HepG2 (cell line): Measurements from ENCODE around the gene SLC66A3. TPM values are rescaled to one million over a fixed set of nuclear protein-coding genes. Genes with fewer than 3 reads are reported as not detected.

ENCODE experiments used
- ATAC-seq: fragments of 200-7000 bp; cut with Tn5 transposase; 3 replicates; pipeline ENCODE4 v1.9.1; 2020; ENCODE audit warnings: mild to moderate bottlenecking, moderate library complexity
- BruUV-seq: library from RNA; stranded (reverse); fragments of 400-500 nt; replicated peaks from 2 replicates; lab custom pipeline; 2021; lab: Mats Ljungman, UMichigan
- CTCF ChIA-PET: fragments of 300-600 bp; formaldehyde crosslinking; extraction: SDS; loops from one replicate; lab custom pipeline; 2021; ENCODE audit warnings: low total read pairs, inconsistent platforms, low intra/inter-chr PET ratio; lab: Yijun Ruan, JAX
- POLR2A ChIA-PET: fragments of 350-600 bp; sonication (Branson Sonifier 250); formaldehyde crosslinking; loops from one replicate; lab custom pipeline; 2020; ENCODE audit warnings: antibody characterized with exemption, inconsistent platforms; lab: Yijun Ruan, JAX
- DNase-seq: peaks from one replicate; pipeline ENCODE4 v3.0.0-alpha.2; 2015; ENCODE audit warnings: low spot score
- FAIRE-seq: peaks from 3 replicates; lab custom pipeline; 2011; peaks lifted over from hg19 to GRCh38; lab: Jason Lieb, UNC
- H2AFZ ChIP-seq: one replicate; pipeline ENCODE4 v1.6.1; 2011; ENCODE audit warnings: low read length, inconsistent platforms
- H3K27ac ChIP-seq: fragments of 300-600 bp; 3 replicates; pipeline ENCODE4 v1.8.0; 2011; ENCODE audit warnings: mixed run types, mild to moderate bottlenecking, mixed read lengths, low read length, inconsistent platforms; ENCODE audit not compliant: insufficient read depth; ENCODE audit errors: extremely low read length
- H3K27me3 ChIP-seq, 2 experiments: fragments of 200-600 bp in 1 of 2; 2 replicates in 1 of 2; 3 replicates in 1 of 2; pipeline versions ENCODE4 v1.6.0 to v1.8.0; 2011; ENCODE audit warnings: low read length in 2 of 2, mild to moderate bottlenecking in 2 of 2, moderate library complexity in 2 of 2, inconsistent platforms in 1 of 2; ENCODE audit not compliant: insufficient read depth in 2 of 2, control insufficient read depth in 1 of 2
- H3K36me3 ChIP-seq, 2 experiments: fragments of 200-600 bp in 1 of 2; replicated peaks in 1 of 2; 2 replicates in 1 of 2; 3 replicates in 1 of 2; pipeline versions ENCODE4 v1.5.1 to v1.8.0; 2011; ENCODE audit warnings: low read length in 2 of 2, inconsistent platforms in 1 of 2; ENCODE audit not compliant: insufficient read depth in 2 of 2, control insufficient read depth in 1 of 2
- H3K4me1 ChIP-seq: 2 replicates; pipeline ENCODE4 v1.5.1; 2012; ENCODE audit warnings: low read length, inconsistent platforms; ENCODE audit not compliant: insufficient read depth
- H3K4me2 ChIP-seq: 2 replicates; pipeline ENCODE4 v1.6.0; 2011; ENCODE audit warnings: low read depth, low read length, inconsistent platforms
- H3K4me3 ChIP-seq, 3 experiments: fragments of 200-600 bp in 1 of 3; sonication (generic), shearing (Covaris generic) in 1 of 3; replicated peaks in 1 of 3; 2 replicates each; pipeline ENCODE4 v1.5.1; 2011 to 2016; ENCODE audit warnings: low read length in 3 of 3, inconsistent platforms in 2 of 3, low read depth in 2 of 3, mild to moderate bottlenecking in 2 of 3, control low read depth in 1 of 3, mixed read lengths in 1 of 3; ENCODE audit not compliant: insufficient read depth in 1 of 3
- H3K79me2 ChIP-seq: one replicate; pipeline ENCODE4 v1.6.1; 2011; ENCODE audit warnings: low read length, inconsistent platforms; ENCODE audit not compliant: insufficient read depth
- H3K9ac ChIP-seq: 2 replicates; pipeline ENCODE4 v1.6.0; 2011; ENCODE audit warnings: mild to moderate bottlenecking, low read depth, low read length, inconsistent platforms; ENCODE audit not compliant: insufficient read depth
- H3K9me3 ChIP-seq: 2 replicates; pipeline ENCODE4 v1.5.1; 2012; ENCODE audit warnings: mild to moderate bottlenecking, low read length
- H4K20me1 ChIP-seq: 2 replicates; pipeline ENCODE4 v1.6.0; 2011; ENCODE audit warnings: inconsistent platforms, mild to moderate bottlenecking, low read length, moderate library complexity; ENCODE audit not compliant: insufficient read depth
- NR2F2 ChIP-seq: IDR thresholded peaks from 2 replicates; pipeline ENCODE4 v1.6.1; 2012; ENCODE audit warnings: low read depth, inconsistent platforms, borderline replicate concordance
- RERE ChIP-seq: IDR thresholded peaks from 2 replicates; pipeline ENCODE4 v1.6.1; 2016; ENCODE audit warnings: low read depth, missing genetic modification reagents, missing compliant biosample characterization
- ZBTB38 ChIP-seq: sonication (generic); formaldehyde crosslinking; IDR thresholded peaks from 2 replicates; pipeline ENCODE4 v1.5.1; 2020; ENCODE audit warnings: mild to moderate bottlenecking, missing genetic modification reagents
- ZNF629 ChIP-seq: sonication (generic); formaldehyde crosslinking; conservative IDR thresholded peaks from 2 replicates; pipeline ENCODE4 v1.5.0; 2020; ENCODE audit warnings: missing genetic modification reagents
- WGBS: methylation state at CpG from one replicate; pipeline ENCODE4 v1.1.6; 2017; ENCODE audit warnings: low lambda C conversion rate; 5-methylcytosine and 5-hydroxymethylcytosine counted together
- in situ Hi-C: cut with HindIII; loops from 2 replicates; pipeline ENCODE4 v1.10.0; 2017; ENCODE audit warnings: low pct_unique_long_range_greater_than_20kb; ENCODE audit not compliant: extremely low pct_ligation_motif_present
- intact Hi-C: fragments of 100-400 bp; cut with micrococcal nuclease; formaldehyde crosslinking; loops from one replicate; pipeline ENCODE4 v1.10.0; 2022; ENCODE audit not compliant: unreplicated experiment
- polyA plus RNA-seq, 8 experiments: library from polyadenylated mRNA; depleted of rRNA in 3 of 8; stranded (reverse) in 7 of 8; unstranded in 1 of 8; fragments of >200 nt; fragmentation: Illumina TruSeq in 4 of 8; extraction: Trizol in 4 of 8; gene quantifications; 2 replicates each; pipeline versions ENCODE4 v1.2.1 to v1.2.3, GENCODE V29; 2011 to 2016; ENCODE audit warnings: low read depth in 4 of 8, missing spikeins in 1 of 8, mixed read lengths in 1 of 8; ENCODE audit not compliant: insufficient read depth in 1 of 8
- total RNA-seq, 5 experiments: library from RNA; depleted of rRNA; stranded (reverse); fragments of >200 nt; fragmentation: Illumina TruSeq; extraction: Trizol; gene quantifications; 2 replicates each; pipeline ENCODE4 v1.2.3, GENCODE V29; 2016; ENCODE audit warnings: low read depth in 1 of 5

Gene SLC66A3
- total and polyA plus RNA-seq, 2 of the 13 experiments (the other 11 are each of a cell fraction or from before 2014, with no cell fraction given): 2.2 to 3.7 TPM

- ATAC-seq (no peak), DNase-seq (no peak), FAIRE-seq (no peak)
- Histone ChIP-seq H3K4me2 (peak overlapping the region; percentile 70), H3K27ac (no peak overlapping the region), H4K20me1 (no peaks in the 10 kb centered on the region), H3K4me1 (peaks cover 57% of the 10 kb centered on the region), H3K9me3 (no peaks in the 10 kb centered on the region), H3K27me3 (peaks cover 6 to 32% of the 10 kb centered on the region in 2 experiments; a peak in 4 of 5 replicates), H3K79me2 (no peaks in the 10 kb centered on the region), H2AFZ (no peak overlapping the region), H3K4me3 (no peak overlapping the region; a peak in 1 of 6 replicates), H3K9ac (no peak overlapping the region), H3K36me3 (no peaks in the 10 kb centered on the region)
- TF ChIP-seq ZNF629 (CRISPR knock-in tag) (0 out of 2 replicates have a peak, but pooled peaks have one; percentile 5), ZBTB38 (CRISPR knock-in tag) (peak; percentile 37; the same call in 1 of the 2 replicates), RERE (CRISPR knock-in tag) (no peak), NR2F2 (no peak)
- intact Hi-C loops (no loop called here), in situ Hi-C loops (no loop called here)
- WGBS: 79% methylated on average over 13 of the region's 13 CpGs
- BruUV-seq: no TSS peak
- CTCF ChIA-PET: no interaction called here
- POLR2A ChIA-PET: interaction anchor here (1.0 kb wide), 1 partner anchor 182 kb away, joined by 3 read pairs; no protein-coding TSS in a partner anchor
Measured at GRCh38 chr2:11160256-11160655, 5.0 kb downstream of the SLC66A3 start.
